PFSK-1 (cell line): ENCODE measurements around the gene TMEM100.

Experiments used
- FOXP2 ChIP-seq: optimal IDR thresholded peaks from 2 replicates; pipeline ENCODE3; 2011; ENCODE audit warnings: borderline replicate concordance, control low read depth, inconsistent platforms; ENCODE audit not compliant: insufficient read depth; ENCODE audit errors: extremely low read length, extremely low read depth
- POLR2AphosphoS5 ChIP-seq: IDR thresholded peaks from 2 replicates; pipeline ENCODE4 v1.6.1; 2012; ENCODE audit warnings: low read depth, mild to moderate bottlenecking, control low read depth, low read length, moderate library complexity
- REST ChIP-seq, 2 experiments: IDR thresholded peaks; 2 replicates each; pipeline versions ENCODE4 v1.6.1 to v1.8.0; 2011 to 2012; ENCODE audit warnings: low read depth in 2 of 2, low read length in 2 of 2, control low read depth in 1 of 2, inconsistent platforms in 1 of 2, mild to moderate bottlenecking in 1 of 2, moderate library complexity in 1 of 2; ENCODE audit not compliant: insufficient read depth in 1 of 2
- SIN3A ChIP-seq: IDR thresholded peaks from 2 replicates; pipeline ENCODE4 v1.6.1; 2012; ENCODE audit warnings: mild to moderate bottlenecking, low read length, moderate library complexity, borderline replicate concordance; ENCODE audit not compliant: insufficient read depth
- TAF1 ChIP-seq: IDR thresholded peaks from 2 replicates; pipeline ENCODE4 v1.6.1; 2012; ENCODE audit warnings: low read length, control low read depth, borderline replicate concordance; ENCODE audit not compliant: insufficient read depth

GRCh38 chr17:55681342-55681700 is 41.3 kb downstream of the TMEM100 start:
- no peak for TF ChIP-seq TAF1
- no peak for TF ChIP-seq REST (IDR thresholded peaks at IDR 0.05; ENCODE audit: insufficient read depth in 1 of 2, low read depth in 2 of 2, low read length in 2 of 2)
- TF ChIP-seq POLR2AphosphoS5, result no peak
- TF ChIP-seq FOXP2, result no peak
- no peak for TF ChIP-seq SIN3A
